HCT116 (cell line): ENCODE measurements around the gene SCGB1C2.

ENCODE experiments used
- ATF3 ChIP-seq: IDR thresholded peaks from 2 replicates; pipeline ENCODE4 v1.6.1; 2012
- CTCF ChIP-seq, 3 experiments: fragments of 200-600 bp in 1 of 3; sonication (generic) in 1 of 3; IDR thresholded peaks in 2 of 3; conservative IDR thresholded peaks in 1 of 3; 2 replicates each; pipeline ENCODE4 v1.5.1; 2012 to 2017; ENCODE audit warnings: low read depth in 2 of 3, low read length in 2 of 3, antibody characterized with exemption in 1 of 3, borderline replicate concordance in 1 of 3, control low read depth in 1 of 3, mild to moderate bottlenecking in 1 of 3, mixed read lengths in 1 of 3, mixed run types in 1 of 3, moderate library complexity in 1 of 3; ENCODE audit not compliant: insufficient read depth in 1 of 3
- EZH2phosphoT487 ChIP-seq: fragments of 200-600 bp; IDR thresholded peaks from 2 replicates; pipeline ENCODE4 v1.6.1; 2018; ENCODE audit warnings: antibody characterized with exemption, borderline replicate concordance
- POLR2A ChIP-seq: IDR thresholded peaks from 2 replicates; pipeline ENCODE4 v1.7.0; 2011; ENCODE audit warnings: borderline replicate concordance; ENCODE audit not compliant: insufficient read depth, insufficient read length; ENCODE audit errors: extremely low read depth
- POLR2AphosphoS5 ChIP-seq: IDR thresholded peaks from 2 replicates; pipeline ENCODE4 v1.6.1; 2011; ENCODE audit warnings: mild to moderate bottlenecking, low read depth, low read length, moderate library complexity
- REST ChIP-seq: IDR thresholded peaks from 2 replicates; pipeline ENCODE4 v1.6.1; 2012; ENCODE audit warnings: low read depth
- YY1 ChIP-seq: IDR thresholded peaks from 2 replicates; pipeline ENCODE4 v1.6.1; 2011; ENCODE audit warnings: low read length, low read depth, moderate library complexity, mild to moderate bottlenecking; ENCODE audit not compliant: insufficient replicate concordance; ENCODE audit errors: extremely low read depth
- ZFX ChIP-seq: fragments of 450-650 bp; IDR thresholded peaks from 2 replicates; pipeline ENCODE4 v1.6.1; 2017

- TF ChIP-seq POLR2A (no peak), EZH2phosphoT487 (no peak), CTCF (IDR thresholded peaks at IDR 0.05 in 2 of 3, conservative IDR thresholded peaks at IDR 0.05 in 1 of 3; ENCODE audit: borderline replicate concordance in 1 of 3, insufficient read depth in 1 of 3, low read depth in 2 of 3, low read length in 2 of 3) (no peak), REST (no peak), ATF3 (no peak), POLR2AphosphoS5 (no peak), YY1 (no peak), ZFX (no peak)
Measured at GRCh38 chr17:147796-148740, 10.7 kb downstream of the SCGB1C2 start.
